NCI-H2171 treated with DMSO at 0.1 percent for 48 hours (cell line): Measurements from ENCODE around the gene FUT3.

Source experiments
- DNase-seq: peaks from one replicate; lab custom pipeline; 2025; lab: John Stamatoyannopoulos, UW

Gene FUT3

GRCh38 chr19:5800361-5801270 is 50.6 kb downstream of the FUT3 start:
- no peak for DNase-seq

- no peak for DNase-seq
Measured at GRCh38 chr19:5799247-5800241, 51.7 kb downstream of the FUT3 start.

- no peak for DNase-seq
Measured at GRCh38 chr19:5798244-5798643, 53.0 kb downstream of the FUT3 start.

GRCh38 chr19:5795382-5795919 is 55.8 kb downstream of the FUT3 start:
- no peak for DNase-seq

- no peak for DNase-seq
Measured at GRCh38 chr19:5793188-5793587, 58.1 kb downstream of the FUT3 start.
